Left renal pelvis (tissue), 4 donors: ENCODE results near the gene PPOX. TPM values are rescaled to one million over a fixed set of nuclear protein-coding genes. Genes with fewer than 3 reads are reported as not detected.

ENCODE experiments used
- DNase-seq, 4 donors: peaks; one replicate each; pipeline ENCODE4 v3.0.0-alpha.2; 2013; ENCODE audit warnings: low read depth in 4 of 4, low spot score in 3 of 4
- polyA plus RNA-seq, 4 donors: library from polyadenylated mRNA; unstranded; fragments of 120-200 nt; gene quantifications; one replicate each; pipeline ENCODE4 v1.2.1, GENCODE V29; 2013; ENCODE audit not compliant: insufficient read length in 4 of 4

Gene PPOX
- polyA plus RNA-seq, result 10 to 100 TPM; 31.9 to 63.1 (median 38.8) TPM

GRCh38 chr1:161165742-161166668 is at the start of gene PPOX:
Gene PPOX, plus strand, starts transcription at chr1:161166426. Its CDS starts 422 bp downstream, at chr1:161166848.
- peak; percentile 93 to 97 (median 95) for DNase-seq

DNA sequence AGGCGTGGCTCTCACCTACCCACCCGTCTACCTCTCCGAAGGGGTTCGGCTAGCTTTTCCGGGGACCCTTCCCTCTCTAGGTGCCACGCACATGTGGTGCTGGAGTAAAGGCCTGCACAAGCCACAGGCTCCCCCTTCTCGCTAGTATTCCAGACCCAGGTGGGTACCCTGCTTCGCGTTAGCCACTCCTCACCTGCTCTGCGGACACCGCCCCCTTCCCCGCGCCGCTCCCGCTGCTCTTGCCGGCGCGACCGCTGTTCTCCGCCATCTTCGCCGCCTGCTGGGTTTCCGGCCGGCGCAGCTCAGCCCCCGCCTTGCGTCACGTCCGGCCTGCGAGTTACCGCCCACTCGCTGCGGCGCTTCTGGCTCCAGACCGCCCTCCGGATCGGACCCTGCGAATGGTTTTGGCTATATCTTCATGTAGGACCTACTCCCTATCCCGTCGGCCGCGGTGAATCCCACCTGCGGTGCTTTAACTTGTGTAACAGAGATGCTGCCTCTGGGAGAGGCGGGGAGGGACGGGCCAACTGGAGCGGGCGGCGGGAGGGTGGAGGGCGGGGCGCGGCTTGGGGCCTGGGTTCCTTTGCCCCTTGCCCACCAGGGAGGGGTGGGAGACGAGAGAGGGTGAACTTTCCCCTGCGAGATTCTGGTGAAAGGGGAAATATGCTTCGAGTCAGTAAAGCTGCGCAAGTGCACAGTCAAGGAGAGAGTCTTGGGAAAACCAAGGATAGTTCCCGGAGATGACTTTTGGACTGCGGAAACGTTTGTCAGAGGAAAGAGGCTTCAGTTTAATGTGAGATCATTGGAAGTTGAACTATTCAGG is 48.3 kb upstream of the PPOX start, which contains the start of the genes NIT1 and PFDN2:
Gene NIT1, plus strand, starts transcription at position 347 of the 823 bp plus-strand sequence. Its CDS starts 72 bp downstream, at position 419.
Gene PFDN2, minus strand, starts transcription at position 279 of the 823 bp plus-strand sequence. Its CDS starts 11 bp downstream, at position 268.
- DNase-seq, result peak in 1 of 4 donors; percentile 77

DNA sequence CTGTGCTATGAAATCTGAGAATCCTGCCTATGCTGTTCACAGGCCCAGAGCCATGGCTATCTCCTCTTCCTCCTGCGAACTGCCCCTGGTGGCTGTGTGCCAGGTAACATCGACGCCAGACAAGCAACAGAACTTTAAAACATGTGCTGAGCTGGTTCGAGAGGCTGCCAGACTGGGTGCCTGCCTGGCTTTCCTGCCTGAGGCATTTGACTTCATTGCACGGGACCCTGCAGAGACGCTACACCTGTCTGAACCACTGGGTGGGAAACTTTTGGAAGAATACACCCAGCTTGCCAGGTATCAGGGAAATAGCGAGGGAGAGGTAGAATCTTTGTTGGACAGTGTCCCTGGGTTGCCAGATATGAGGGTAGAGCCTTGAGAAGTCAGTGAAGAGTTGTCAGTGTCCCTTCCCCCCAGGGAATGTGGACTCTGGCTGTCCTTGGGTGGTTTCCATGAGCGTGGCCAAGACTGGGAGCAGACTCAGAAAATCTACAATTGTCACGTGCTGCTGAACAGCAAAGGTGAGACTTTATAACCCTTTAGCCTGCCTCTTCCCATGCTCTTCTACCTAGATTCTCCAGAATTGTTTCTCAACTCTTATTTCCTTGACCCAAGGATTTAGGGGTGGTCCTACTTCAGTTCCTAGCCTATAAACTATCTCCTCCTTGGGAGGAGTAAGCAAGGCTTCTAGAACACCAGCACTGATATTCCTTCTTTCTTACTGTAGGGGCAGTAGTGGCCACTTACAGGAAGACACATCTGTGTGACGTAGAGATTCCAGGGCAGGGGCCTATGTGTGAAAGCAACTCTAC is 46.9 kb upstream of the PPOX start:
- no peak for DNase-seq

- no peak for DNase-seq
Measured at GRCh38 chr1:161121042-161121650, 45.1 kb upstream of the PPOX start.

DNA sequence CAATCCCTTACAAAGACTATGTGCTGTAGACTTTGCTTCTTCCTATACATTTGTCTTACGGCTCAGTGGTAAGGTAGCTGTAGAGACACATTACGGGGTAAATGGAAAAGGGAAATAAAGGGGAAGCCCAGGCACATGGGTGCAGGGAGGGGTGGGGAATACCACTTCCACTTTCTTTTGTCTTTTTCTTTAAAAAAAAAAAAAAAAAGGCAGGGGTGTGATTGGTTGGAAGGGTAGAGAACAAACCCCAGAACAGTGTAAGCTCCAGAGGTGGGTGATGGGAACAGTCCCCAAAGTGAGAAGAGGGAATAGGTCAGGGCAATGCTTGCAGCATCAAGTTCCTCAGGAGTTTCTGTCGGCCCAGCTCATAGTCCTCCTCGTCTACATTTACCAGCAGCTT is 44.4 kb upstream of the PPOX start:
- DNase-seq, result no peak

DNA sequence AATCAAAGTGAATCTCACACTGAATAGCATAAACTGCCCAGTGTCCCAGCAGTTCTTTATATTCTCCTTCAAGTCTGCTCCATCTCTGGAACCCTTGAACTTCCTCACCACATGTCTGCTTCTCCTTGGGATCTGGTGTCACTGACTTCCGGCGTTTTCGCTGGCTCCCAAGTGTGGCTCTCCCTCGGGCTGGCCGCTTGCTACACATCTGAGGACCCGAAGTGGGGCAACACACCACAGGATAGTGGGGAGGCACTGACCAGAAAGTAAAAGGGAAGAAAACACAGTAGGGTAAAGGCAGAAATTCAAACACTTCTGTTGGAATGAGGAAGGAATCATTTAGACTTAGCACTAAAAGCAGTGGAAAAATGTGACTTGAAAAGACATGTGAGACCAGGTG is 43.3 kb upstream of the PPOX start:
- no peak for DNase-seq

DNA sequence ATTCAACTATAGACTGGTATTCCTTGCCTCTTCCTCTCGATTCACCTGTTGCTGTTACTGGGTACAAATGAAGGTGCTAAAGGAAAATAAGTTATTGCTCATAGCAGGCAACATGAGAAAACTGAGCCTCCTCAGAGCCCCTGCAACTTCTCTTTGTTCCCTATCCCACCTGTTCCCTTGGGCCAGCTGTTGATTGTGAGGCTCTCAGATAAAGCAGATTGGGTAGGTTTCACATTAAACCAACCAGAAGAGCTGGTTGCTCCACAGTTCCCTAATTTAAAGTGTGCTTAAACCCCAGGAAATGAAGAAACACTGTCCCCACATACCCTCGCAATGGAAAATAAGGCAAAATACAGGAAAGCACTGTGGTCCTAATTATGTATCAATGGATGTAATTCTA is 38.6 kb upstream of the PPOX start:
- DNase-seq, result no peak

DNA sequence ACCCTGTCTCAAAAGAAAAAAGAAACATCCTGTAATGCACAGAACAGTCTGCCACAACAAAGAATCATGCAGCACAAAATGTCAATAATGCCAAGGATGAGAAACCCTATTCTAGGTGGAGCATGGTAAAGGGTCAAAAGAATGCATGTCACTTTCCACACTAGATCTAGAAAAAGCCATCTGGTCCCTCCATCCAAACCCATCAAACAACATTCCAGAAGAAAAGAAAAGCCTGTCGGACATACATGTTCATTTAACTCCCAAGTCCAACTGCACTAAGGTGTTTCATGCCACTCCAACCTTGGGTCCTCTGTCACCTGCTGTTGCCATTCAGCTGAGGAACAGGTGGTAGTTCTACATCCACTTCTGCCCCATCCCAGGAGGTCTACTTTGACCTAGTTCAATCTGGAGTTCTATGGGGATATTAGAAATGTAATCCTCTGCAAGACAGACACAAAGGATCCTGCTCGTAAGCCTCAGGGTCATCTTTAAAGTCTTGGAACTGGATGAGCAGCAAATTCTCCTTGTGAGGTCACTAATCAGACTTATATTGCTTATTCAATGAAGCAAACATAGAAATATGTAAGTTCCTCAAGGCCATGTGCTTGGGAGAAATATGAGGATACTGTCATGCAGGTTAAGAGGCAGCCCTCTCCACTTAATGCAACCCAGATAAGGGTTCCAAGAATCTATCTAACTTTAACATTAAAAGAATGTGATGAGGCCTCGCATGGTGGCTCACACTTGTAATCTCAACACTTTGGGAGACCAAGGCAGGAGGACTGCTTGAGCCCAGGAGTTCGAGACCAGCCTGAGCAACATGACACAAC is 37.4 kb upstream of the PPOX start:
- DNase-seq, result no peak

DNA sequence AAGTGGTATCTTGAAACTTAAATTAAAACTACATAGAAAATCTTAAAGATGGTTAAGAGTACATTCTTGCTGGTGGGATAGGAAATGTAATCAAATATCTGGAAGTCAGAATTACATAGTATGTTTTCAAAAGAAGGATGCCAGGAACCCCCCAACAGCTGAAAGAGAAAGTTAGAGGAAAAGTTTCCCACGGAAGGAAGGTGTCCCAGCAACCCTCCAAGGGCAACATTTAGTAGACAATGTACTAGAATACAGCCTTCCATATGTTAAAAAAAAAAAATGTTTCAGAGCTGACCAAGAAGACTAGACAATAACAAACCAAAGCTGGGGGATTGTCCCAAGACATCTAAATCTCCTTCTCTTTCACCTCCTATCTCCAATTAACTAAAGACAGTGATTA is 36.0 kb upstream of the PPOX start:
- no peak for DNase-seq

DNA sequence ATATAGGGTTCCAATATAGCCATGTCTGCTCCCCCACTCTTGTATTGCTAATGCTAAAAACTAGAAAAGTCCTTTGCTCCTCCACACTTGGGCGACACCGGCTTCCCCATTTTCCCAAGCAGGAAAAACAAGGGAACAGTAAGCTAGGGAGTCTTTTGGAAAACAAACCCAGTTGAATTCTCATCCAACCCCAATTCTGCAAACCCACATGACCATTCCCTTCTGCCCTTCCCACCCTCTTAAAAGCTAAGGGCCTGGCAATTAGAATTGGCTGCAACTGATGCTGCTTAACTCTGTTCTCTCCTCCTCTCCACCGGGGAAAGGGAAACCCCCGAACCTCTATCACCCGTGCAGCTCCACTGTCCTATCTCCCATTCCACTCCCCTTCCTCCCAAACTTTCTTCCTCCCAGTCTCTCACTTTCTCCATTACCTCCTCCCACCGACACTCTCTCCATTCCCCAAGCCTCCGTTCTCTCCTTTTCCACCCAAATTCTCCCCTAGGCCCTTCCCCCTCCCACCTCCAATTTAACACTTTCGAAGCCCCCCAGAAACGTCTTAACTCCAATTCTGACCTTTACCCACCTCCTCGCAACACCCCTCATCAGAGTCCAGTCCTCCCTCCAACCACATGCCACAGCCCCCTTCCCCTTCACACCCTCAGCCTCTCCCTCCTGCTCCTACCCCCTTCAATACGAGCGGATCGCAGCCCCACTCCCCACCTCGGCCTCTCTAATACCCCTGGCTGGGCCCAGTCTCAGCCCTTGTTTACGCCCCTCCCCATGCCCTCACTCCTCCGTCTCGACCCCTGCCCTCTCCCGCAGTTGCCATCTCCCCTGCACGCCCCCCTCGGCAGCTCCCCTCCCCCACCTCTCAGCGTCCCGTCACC is 34.5 kb upstream of the PPOX start:
- peak in 1 of 4 donors; percentile 21 for DNase-seq

GRCh38 chr1:161132410-161133219 is 33.6 kb upstream of the PPOX start, which contains the start of gene DEDD:
Gene DEDD, minus strand, starts transcription at chr1:161132667. Its CDS starts 8,205 bp downstream, at chr1:161124462.
- peak; percentile 83 to 91 (median 89) for DNase-seq

DNA sequence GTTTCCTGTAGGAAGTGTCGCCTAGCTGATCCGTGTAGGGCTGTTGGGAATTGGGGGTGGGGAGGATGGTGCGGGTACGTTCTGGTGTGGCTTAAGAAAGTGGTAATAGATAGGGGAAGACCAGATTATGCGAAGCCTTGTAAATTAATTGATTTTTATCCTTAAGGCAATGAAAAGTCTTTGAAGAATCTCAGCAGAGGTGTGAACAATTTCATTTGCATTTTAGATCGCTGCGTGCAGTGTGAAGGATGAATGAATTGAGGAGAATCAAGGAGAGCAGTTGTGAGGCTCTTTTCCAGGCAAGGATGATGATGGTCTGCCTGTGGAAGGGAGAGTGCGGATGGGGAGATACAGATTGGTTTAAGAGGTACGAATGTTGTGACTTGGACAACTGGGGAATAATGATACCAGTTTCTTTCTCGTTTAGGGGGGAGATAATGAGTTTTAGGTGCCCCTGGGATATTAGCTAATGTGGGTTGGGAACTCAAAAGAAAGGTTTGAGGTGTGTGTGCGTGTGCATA is 32.9 kb upstream of the PPOX start:
- DNase-seq, result no peak

DNA sequence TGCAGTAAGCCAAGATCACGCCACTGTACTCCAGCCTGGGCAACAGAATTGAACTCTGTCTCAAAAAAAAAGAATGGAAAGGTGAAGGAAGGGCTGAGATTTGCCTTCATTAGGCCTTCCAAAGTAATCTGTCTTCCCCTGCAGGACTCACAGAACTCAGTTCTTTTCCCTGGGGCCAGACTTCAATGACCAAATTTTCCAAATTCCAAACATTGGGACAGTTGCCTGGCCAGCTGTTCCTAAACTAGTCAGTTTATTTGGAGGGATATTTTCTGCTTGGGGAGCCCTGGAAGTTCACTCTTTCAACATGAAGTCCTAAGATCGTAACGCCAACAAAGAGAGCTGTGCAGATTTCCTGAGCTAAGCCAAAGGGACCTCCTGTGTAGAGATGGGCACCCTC is 28.3 kb upstream of the PPOX start:
- DNase-seq, result no peak

DNA sequence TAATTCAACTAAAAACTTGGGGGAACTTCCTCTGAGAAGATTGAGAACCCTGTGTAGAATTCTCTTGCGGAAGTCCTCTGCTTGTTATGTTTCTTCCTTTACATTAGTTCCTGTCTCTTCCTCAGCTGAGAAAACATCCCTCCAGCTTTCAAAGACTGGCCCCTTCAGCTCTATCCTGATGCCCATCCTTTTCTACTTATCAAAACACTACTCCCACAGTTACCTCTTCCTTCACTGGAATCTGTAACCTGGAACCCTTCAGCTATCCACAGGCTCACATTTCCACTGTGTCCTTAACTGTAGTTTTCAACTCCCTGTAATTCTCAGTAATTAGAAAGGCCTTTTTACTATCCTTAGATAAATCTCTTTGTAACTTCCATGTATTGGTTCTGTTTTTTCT is 27.8 kb upstream of the PPOX start:
- DNase-seq, result peak in 1 of 4 donors; percentile 27

DNA sequence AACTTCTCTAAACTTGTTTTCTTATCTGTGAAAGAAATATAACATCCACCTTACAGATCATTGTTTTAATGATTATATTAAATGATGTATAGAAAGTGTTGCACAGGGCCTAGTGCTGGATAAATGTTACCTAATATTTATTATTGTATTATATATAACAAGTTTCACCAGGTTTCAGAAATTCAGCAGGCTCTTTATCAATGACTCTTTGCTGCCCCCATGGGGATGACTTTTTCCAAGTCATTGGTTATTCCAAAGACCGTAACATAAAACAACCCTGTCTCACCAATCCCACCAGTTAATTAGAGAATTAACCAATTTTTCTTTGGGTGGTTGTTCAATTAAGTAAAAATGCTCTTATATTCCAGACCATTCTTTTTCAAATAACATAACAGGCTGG is 26.5 kb upstream of the PPOX start:
- no peak for DNase-seq

- no peak for DNase-seq
Measured at GRCh38 chr1:161140755-161141400, 25.3 kb upstream of the PPOX start.
